ENCODE results near the gene RAI2. TPM values are rescaled to one million over a fixed set of nuclear protein-coding genes. Genes with fewer than 3 reads are reported as not detected.

The RAI2 gene
- total RNA-seq, 1 donor from 2014 or later = 32.1 TPM

DNA sequence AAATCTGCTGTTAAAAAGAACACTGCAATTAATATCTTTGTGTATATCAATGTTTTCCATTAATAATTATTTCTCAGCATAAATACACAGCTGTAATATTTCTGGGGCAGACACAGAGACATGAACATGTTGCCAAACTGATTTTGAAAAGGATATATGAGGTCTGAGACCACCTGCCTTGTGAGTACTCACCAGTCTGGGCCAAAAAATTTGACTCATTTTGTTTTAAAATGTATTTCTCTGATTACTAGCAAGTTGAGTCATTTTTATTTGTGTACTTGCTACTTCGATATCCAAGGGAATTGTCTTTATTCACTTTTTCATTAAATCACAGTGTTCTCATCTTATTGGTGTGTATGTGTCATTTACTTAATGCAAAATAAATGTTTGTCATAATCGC, 8.5 kb upstream of the RAI2 start:
- TF ChIP-seq, protein P1, sequence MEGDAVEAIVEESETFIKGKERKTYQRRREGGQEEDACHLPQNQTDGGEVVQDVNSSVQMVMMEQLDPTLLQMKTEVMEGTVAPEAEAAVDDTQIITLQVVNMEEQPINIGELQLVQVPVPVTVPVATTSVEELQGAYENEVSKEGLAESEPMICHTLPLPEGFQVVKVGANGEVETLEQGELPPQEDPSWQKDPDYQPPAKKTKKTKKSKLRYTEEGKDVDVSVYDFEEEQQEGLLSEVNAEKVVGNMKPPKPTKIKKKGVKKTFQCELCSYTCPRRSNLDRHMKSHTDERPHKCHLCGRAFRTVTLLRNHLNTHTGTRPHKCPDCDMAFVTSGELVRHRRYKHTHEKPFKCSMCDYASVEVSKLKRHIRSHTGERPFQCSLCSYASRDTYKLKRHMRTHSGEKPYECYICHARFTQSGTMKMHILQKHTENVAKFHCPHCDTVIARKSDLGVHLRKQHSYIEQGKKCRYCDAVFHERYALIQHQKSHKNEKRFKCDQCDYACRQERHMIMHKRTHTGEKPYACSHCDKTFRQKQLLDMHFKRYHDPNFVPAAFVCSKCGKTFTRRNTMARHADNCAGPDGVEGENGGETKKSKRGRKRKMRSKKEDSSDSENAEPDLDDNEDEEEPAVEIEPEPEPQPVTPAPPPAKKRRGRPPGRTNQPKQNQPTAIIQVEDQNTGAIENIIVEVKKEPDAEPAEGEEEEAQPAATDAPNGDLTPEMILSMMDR (IDR thresholded peaks at IDR 0.05) = no peak
- Histone ChIP-seq H3K36me3 (no peaks in the 10 kb centered on the region), H3K27ac (no peak overlapping the region), H3K4me3 (no peak overlapping the region), H3K9me3 (no peaks in the 10 kb centered on the region), H3K4me1 (no peaks in the 10 kb centered on the region), H3K27me3 (no peaks in the 10 kb centered on the region)
- ATAC-seq (no peak), DNase-seq (no peak)
- intact Hi-C loops (cut with DNase I) = no loop called here

DNA sequence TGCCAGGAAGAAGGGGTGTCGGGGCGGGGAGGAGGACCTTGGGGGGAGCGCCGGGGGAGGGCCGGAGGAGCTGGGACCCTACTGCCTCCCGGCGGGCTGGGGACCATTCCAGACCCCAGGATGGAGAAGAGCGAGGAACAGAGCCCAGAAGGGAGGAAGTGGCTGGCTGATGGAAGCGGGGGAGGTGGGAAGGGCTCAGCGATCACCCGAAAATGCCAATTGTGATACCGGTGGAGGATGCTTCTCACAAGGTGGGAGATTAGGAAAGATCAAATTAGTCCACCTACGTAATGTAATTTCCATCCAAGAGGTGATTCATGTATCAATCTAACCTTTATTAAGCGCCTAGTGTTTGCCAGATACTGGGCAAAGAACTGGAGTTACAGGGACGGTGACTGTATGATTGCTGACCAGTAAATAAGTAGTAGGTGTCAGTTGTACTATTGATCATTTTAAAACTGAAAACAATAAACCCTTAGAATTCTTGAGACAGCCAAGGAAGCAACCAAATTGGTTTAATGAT, 452 bp upstream of the RAI2 start:
- no peaks in the 10 kb centered on the region for H3K9me3 ChIP-seq
- no peak for DNase-seq
- no peaks in the 10 kb centered on the region for H3K4me1 ChIP-seq
- no peak overlapping the region for H3K27ac ChIP-seq
- TF ChIP-seq, protein P1 (IDR thresholded peaks at IDR 0.05) = no peak
- no peak for ATAC-seq
- H3K27me3 ChIP-seq = no peaks in the 10 kb centered on the region
- intact Hi-C loops (cut with DNase I) = no loop called here
- peak overlapping the region; percentile 40 for H3K4me3 ChIP-seq
- no peaks in the 10 kb centered on the region for H3K36me3 ChIP-seq

DNA sequence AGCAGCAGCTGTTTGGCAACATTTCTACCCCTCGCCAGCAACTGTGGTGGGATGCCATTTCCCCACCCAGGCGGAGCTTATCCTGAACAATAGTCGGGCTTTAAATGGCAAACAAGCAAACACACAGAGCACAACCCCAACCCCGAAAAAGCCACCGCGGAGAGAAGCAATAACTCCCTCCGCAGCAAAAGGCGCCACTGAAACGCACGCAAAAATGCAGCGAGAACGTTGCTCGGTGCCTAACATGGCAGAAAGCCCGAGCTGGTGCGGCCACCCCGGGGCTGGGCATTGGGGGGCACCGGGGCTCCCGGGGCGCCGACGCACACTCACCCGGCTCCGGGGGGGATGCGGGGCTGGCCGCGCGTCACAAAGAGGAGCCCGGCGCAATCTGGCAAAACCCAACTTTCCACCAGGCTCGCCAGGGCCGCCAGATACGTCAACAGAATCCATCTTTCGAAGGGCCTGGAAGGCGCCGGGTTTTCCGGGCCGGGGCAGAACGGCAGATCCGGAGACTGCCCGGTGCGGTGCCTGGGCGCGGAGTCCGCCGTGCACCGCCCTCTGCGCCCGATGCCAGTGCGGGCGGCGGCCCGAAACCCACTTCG, 818 bp downstream of the RAI2 start:
- no peak for ATAC-seq
- no peaks in the 10 kb centered on the region for H3K36me3 ChIP-seq

DNA sequence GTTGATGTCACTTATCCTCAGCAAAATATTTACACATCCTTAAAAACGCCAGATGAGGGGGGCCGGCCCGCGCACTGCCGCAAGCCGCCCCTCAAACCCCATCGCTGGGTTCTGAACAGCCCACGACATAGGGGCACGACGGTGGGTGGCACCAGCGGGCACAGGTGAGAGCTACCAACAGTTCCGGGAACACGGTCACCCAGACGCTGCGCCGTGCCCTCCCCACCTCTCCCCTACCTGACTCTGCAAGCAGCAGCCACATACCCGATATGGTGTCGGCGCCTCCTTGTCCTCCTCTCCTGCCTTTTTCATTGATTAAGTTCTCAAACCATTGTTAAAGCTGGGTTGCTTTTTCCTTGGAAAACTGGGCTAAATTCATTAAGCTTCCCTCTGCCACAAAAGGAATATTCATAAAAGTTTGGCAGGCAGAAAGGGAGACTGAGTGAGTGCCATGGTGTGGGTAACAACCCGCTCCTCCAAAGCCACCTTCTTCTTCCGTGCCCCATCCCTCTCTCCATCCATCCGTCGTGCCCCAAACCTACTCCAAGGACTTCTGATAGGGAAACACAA, 1.4 kb downstream of the RAI2 start:
- Histone ChIP-seq H3K36me3 (no peaks in the 10 kb centered on the region), H3K27ac (peak overlapping the region; percentile 42), H3K27me3 (no peaks in the 10 kb centered on the region), H3K9me3 (no peaks in the 10 kb centered on the region), H3K4me1 (no peaks in the 10 kb centered on the region), H3K4me3 (peak overlapping the region; percentile 58)
- ATAC-seq (peak; percentile 76), DNase-seq (peak; percentile 66)
- TF ChIP-seq, protein P1 (IDR thresholded peaks at IDR 0.05) = no peak
- intact Hi-C loops (cut with DNase I) = no loop called here

More for the DNA sequence above, 818 bp downstream of the RAI2 start:
- TF ChIP-seq, protein P1 (IDR thresholded peaks at IDR 0.05) = no peak
- intact Hi-C loops (cut with DNase I) = no loop called here
- Histone ChIP-seq H3K4me1 (no peaks in the 10 kb centered on the region), H3K27ac (peak overlapping the region; percentile 42), H3K9me3 (no peaks in the 10 kb centered on the region), H3K4me3 (peak overlapping the region; percentile 58), H3K27me3 (no peaks in the 10 kb centered on the region)
- peak; percentile 62 for DNase-seq

DNA sequence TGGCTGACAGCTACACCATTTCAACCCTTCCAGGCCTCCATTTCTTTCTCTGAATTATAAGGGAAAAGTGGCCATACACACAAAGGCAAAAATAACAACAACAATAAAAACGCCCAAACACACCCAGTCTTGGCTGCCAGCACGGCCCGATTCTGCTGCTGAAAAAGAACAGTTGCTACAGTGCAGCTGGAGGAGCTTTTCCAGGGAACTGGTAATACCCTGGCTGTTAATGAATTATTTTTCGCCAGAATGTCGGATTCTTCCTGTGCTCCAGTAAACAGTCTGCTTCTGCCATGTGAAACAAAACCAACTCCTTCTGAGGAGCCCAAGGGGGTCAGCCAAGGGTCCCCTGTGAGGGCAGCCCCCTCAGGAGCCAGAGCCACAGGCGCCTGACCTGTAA, 6.6 kb downstream of the RAI2 start:
- Histone ChIP-seq H3K4me3 (no peak overlapping the region), H3K4me1 (peaks cover 5% of the 10 kb centered on the region), H3K27me3 (no peaks in the 10 kb centered on the region), H3K9me3 (no peaks in the 10 kb centered on the region), H3K27ac (no peak overlapping the region), H3K36me3 (no peaks in the 10 kb centered on the region)
- ATAC-seq (no peak), DNase-seq (no peak)
- intact Hi-C loops (cut with DNase I) = no loop called here
- TF ChIP-seq, protein P1 (IDR thresholded peaks at IDR 0.05) = no peak

All from upper lobe of right lung (tissue), 1 donor.